OCI-LY7 (cell line): ENCODE data around the gene SLCO4A1. TPM values are rescaled to one million over a fixed set of nuclear protein-coding genes. Genes with fewer than 3 reads are reported as not detected.

Experiments used
- BruUV-seq: library from RNA; stranded (reverse); fragments of 400-500 nt; replicated peaks from 2 replicates; lab custom pipeline; 2021; lab: Mats Ljungman, UMichigan
- CTCF ChIA-PET: fragments of 300-600 bp; sonication (Branson Sonifier 250); formaldehyde crosslinking; loops from one replicate; lab custom pipeline; 2022; ENCODE audit warnings: antibody characterized with exemption; ENCODE audit not compliant: unreplicated experiment; lab: Charles Lee
- POLR2A ChIA-PET: fragments of 300-600 bp; sonication (Branson Sonifier 250); formaldehyde crosslinking; loops from one replicate; lab custom pipeline; 2022; ENCODE audit warnings: antibody characterized with exemption; lab: Charles Lee
- DNase-seq: peaks from one replicate; pipeline ENCODE4 v3.0.0-alpha.2; 2015; ENCODE audit warnings: low spot score
- H2AFZ ChIP-seq: fragments of 200-600 bp; sonication (generic), shearing (Covaris generic); 2 replicates; pipeline ENCODE4 v1.6.1; 2014; ENCODE audit warnings: mild to moderate bottlenecking, antibody characterized with exemption, low read length, moderate library complexity
- H3K27ac ChIP-seq: fragments of 200-600 bp; sonication (generic); 2 replicates; pipeline ENCODE4 v1.5.1; 2014; ENCODE audit warnings: mixed run types, low read depth, mild to moderate bottlenecking, moderate library complexity, low read length, inconsistent platforms; ENCODE audit not compliant: poor library complexity, severe bottlenecking
- H3K36me3 ChIP-seq: fragments of 200-600 bp; sonication (generic); 2 replicates; pipeline ENCODE4 v1.6.1; 2014; ENCODE audit warnings: mild to moderate bottlenecking, antibody characterized with exemption, low read length, moderate library complexity, mixed read lengths; ENCODE audit not compliant: insufficient read depth
- H3K4me1 ChIP-seq: fragments of 200-600 bp; sonication (generic); 2 replicates; pipeline ENCODE4 v1.5.1; 2014; ENCODE audit warnings: mild to moderate bottlenecking, low read length; ENCODE audit not compliant: insufficient read depth, poor library complexity, severe bottlenecking
- H3K4me2 ChIP-seq: fragments of 200-600 bp; sonication (generic); 2 replicates; pipeline ENCODE4 v1.6.1; 2014; ENCODE audit warnings: mild to moderate bottlenecking, low read length
- H3K4me3 ChIP-seq: fragments of 200-600 bp; sonication (generic); 2 replicates; pipeline ENCODE4 v1.5.1; 2014; ENCODE audit warnings: mild to moderate bottlenecking, low read depth, low read length; ENCODE audit not compliant: poor library complexity, severe bottlenecking
- H3K79me2 ChIP-seq: fragments of 200-600 bp; sonication (generic); 2 replicates; pipeline ENCODE4 v1.6.1; 2016; ENCODE audit warnings: low read depth, mild to moderate bottlenecking, low read length, moderate library complexity, mixed read lengths; ENCODE audit not compliant: insufficient read depth
- H3K9me2 ChIP-seq: fragments of 200-600 bp; sonication (generic); 2 replicates; pipeline ENCODE4 v1.6.1; 2016; ENCODE audit warnings: mild to moderate bottlenecking, low read length, mixed read lengths; ENCODE audit not compliant: insufficient read depth
- H3K9me3 ChIP-seq: fragments of 200-600 bp; sonication (generic); 2 replicates; pipeline ENCODE4 v1.6.1; 2014; ENCODE audit warnings: mild to moderate bottlenecking, mixed run types, low read length, mixed read lengths
- H4K20me1 ChIP-seq: fragments of 200-600 bp; sonication (generic); 2 replicates; pipeline ENCODE4 v1.6.1; 2014; ENCODE audit warnings: mild to moderate bottlenecking, antibody characterized with exemption, low read length, moderate library complexity, mixed read lengths; ENCODE audit not compliant: insufficient read depth
- CTCF ChIP-seq: fragments of 200-600 bp; sonication (generic); conservative IDR thresholded peaks from 2 replicates; pipeline ENCODE4 v1.5.1; 2014; ENCODE audit warnings: mild to moderate bottlenecking, antibody characterized with exemption, low read length, moderate library complexity, mixed read lengths
- EZH2phosphoT487 ChIP-seq: fragments of 200-600 bp; sonication (generic); IDR thresholded peaks from 2 replicates; pipeline ENCODE4 v1.6.1; 2018; ENCODE audit warnings: low read depth, borderline replicate concordance, mild to moderate bottlenecking, mixed run types, antibody characterized with exemption, low read length, moderate library complexity, mixed read lengths
- intact Hi-C: fragments of 100-400 bp; cut with micrococcal nuclease; formaldehyde crosslinking; loops from one replicate; pipeline ENCODE4 v1.10.0; 2022; ENCODE audit not compliant: unreplicated experiment
- total RNA-seq, 2 experiments: library from RNA; depleted of rRNA in 1 of 2; stranded (reverse); fragments of >200 nt in 1 of 2; shearing (Covaris generic) in 1 of 2; gene quantifications; 2 replicates each; pipeline ENCODE4 v1.2.3, GENCODE V29; 2014 to 2022

Gene SLCO4A1
- total RNA-seq, 2 experiments from 2014 or later = 34.3 to 52.4 TPM

- H3K79me2 ChIP-seq = peaks cover 46% of the 10 kb centered on the region
- no peaks in the 10 kb centered on the region; the same call in 1 of the 2 replicates for H4K20me1 ChIP-seq
- TF ChIP-seq CTCF (no peak), EZH2phosphoT487 (no peak)
- BruUV-seq = no TSS peak
- no peak overlapping the region for H3K4me3 ChIP-seq
- H3K9me3 ChIP-seq = no peaks in the 10 kb centered on the region
- POLR2A ChIA-PET = interaction anchor here (0.9 kb wide), 1 partner anchor 13 kb away, joined by 3 read pairs; no protein-coding TSS in a partner anchor
- peaks cover 57% of the 10 kb centered on the region for H3K4me1 ChIP-seq
- no peak overlapping the region for H2AFZ ChIP-seq
- CTCF ChIA-PET = no interaction called here
- H3K27ac ChIP-seq = no peak overlapping the region
- H3K4me2 ChIP-seq = no peak overlapping the region
- intact Hi-C loops = loop anchor here (5.0 kb wide), 1 partner anchor 139 kb away; no protein-coding TSS in a partner anchor
- no peaks in the 10 kb centered on the region for H3K9me2 ChIP-seq
- H3K36me3 ChIP-seq = peaks cover 72% of the 10 kb centered on the region; the same call in 1 of the 2 replicates
- no peak for DNase-seq
These were observed 11.1 kb downstream of the SLCO4A1 start for GRCh38 chr20:62653373-62653772.

- H2AFZ ChIP-seq = no peak overlapping the region
- H3K36me3 ChIP-seq = peaks cover 72% of the 10 kb centered on the region
- DNase-seq = peak; percentile 22
- no peaks in the 10 kb centered on the region for H3K9me3 ChIP-seq
- ChIA-PET CTCF (no interaction called here), POLR2A (no interaction called here)
- H3K4me2 ChIP-seq = no peak overlapping the region
- peak overlapping the region; percentile 26 for H3K27ac ChIP-seq
- no peak overlapping the region for H3K4me3 ChIP-seq
- no peaks in the 10 kb centered on the region; the same call in 1 of the 2 replicates for H4K20me1 ChIP-seq
- H3K4me1 ChIP-seq = peaks cover 57% of the 10 kb centered on the region
- no TSS peak for BruUV-seq
- H3K79me2 ChIP-seq = peaks cover 46% of the 10 kb centered on the region
- no peaks in the 10 kb centered on the region for H3K9me2 ChIP-seq
- TF ChIP-seq CTCF = no peak
- TF ChIP-seq EZH2phosphoT487 = no peak
- intact Hi-C loops = loop anchor here (5.0 kb wide), 1 partner anchor 138 kb away; no protein-coding TSS in a partner anchor
These were observed 11.8 kb downstream of the SLCO4A1 start for GRCh38 chr20:62653951-62654685.
